ENCODE results near the gene ARMH1.
A peak's percentile ranks its signal among the peaks of the same experiment; 100 is the strongest.

ARMH1 gene

DNA sequence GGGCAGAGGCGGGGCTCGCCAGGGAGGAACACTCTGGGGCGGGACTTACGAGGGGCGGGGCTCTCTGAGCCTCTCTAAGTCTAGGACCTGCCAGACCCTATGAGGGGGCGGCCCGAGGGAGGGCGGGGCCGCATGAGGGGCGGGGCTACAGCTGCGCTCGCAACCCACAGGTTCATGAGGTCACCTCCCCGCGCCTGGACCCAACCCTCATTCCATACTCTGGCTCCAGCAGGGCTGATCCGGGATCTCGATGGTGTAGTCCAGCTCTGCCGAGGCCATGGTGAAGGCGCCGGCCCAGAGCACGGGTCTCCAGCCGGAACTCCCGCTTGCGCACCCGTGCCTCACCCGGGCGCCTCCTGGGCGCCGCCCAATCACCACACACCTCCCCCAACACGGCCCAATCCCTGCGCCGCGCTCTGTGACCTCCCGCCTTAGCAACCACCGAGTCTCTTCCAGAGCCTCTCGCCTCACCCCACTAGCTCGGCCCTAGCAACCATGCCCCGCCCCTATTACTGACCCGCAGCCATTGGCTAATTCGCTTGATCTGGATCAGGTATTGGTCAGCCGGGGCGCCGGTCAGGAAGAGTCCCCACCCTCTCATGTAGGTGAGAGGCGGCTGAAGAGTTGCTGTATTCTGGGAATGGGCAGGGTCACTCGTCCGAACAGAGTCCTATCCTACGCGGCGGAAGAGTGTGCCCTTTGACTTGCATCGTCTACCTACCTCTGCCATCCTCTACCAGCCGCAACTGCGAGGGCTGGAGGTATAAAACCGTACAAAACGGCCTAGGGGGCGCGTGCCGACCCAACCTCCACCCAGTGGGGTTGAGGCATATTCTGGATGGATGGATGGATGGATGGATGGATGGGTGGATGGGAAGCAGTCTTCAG lies at the start of gene ARMH1, which contains the start of gene TMEM53:
Gene ARMH1, plus strand, starts transcription at position 602 of the 888 bp plus-strand sequence. CDS start 14,984 bp downstream, outside the sequence.
Gene TMEM53, minus strand, starts transcription at position 369 of the 888 bp plus-strand sequence. Its CDS starts 90 bp downstream, at position 279.
- DNase-seq (ENCODE audit: low spot score), result peak; percentile 99

DNA sequence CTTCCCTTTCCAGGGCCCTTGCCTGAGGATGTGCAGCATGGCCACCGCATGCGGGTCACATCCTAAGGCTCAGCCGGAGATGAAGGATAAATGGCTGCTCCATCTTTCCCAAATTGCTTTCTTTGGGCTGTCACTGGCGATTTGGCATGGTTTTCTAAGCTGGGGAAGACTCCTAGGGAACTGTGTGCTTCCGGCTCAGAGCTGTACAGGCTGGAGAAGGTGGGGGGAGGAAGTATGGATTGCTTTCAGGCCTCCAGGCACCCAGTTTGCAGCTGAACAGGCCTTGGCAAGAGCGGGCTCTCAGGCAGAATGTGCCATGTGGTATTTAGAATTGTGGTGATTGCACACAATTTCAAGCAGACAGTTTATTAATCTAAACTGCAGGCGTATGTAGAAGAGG lies 49.2 kb upstream of the ARMH1 start:
- DNase-seq (ENCODE audit: low spot score), result no peak

DNA sequence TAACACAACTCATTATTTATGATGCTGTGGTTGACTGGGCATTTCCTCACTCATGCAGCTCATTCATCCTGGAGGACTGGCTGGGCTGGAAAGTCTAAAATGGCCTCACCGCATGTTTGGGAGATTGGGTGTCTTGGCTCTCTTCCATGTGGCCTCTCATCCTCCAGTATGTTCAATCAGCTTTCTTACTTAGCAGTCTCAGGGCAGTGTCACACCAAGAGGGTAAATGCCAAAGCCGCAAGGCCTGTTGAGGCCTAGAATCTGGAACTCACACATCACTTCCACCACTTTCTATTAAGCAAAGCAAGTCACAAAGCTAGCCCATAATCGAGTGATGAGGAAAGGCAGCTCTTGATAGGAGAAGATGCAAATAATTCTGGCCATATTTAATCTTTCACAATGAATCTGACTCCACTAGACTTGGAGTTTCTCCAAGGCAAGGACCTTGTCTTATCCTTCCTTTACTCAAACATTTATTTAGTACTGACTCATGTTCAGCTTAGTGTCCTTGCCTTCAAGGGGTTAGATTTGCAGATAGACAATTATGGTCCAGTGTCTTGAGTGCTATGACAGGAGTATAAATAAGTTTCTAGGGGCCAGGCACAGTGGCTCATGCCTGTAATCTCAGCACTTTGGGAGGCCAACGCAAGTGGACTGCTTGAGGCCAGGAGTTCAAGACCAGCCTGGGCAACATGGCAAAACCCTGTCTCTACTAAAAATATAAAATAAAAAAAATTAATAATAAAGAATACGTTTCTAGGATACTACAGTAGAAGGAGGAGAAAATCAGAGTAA lies 45.4 kb upstream of the ARMH1 start:
- DNase-seq (ENCODE audit: low spot score), result no peak

DNA sequence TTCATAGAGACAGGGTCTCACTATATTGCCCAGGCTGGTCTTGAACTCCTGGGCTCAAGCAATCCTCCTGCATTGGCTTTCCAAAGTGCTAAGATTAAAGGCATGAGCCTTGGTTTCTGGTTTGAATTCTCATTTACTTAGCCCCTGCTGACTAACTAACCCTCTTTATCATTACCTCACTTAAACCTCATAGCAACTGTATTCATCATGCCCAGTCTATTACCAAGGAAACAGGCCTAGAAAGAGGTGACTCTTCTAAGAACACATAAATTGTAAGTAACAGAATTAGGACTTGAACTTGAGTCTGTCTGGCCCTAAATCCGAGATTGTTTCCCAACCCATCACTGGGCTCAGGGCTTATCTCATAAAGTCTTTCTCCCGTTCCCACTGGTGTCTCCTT lies 44.4 kb upstream of the ARMH1 start:
- no peak for DNase-seq (ENCODE audit: low spot score)

DNA sequence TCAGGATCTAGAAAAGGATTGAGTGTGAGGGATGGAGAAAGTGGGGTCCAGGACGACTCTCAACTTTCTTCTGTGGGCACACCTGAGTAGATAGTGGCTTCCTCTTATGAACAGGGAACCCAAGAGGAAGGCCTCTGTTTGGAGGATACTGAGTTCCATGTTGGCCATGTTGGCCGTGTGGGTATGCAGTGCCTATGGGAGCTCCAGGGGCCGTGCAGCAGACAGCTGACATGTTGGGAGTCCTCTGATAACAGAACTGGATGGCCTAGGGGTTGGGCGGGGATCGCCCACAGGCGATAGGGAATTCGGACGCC lies 43.2 kb upstream of the ARMH1 start:
- no peak for DNase-seq (ENCODE audit: low spot score)

DNA sequence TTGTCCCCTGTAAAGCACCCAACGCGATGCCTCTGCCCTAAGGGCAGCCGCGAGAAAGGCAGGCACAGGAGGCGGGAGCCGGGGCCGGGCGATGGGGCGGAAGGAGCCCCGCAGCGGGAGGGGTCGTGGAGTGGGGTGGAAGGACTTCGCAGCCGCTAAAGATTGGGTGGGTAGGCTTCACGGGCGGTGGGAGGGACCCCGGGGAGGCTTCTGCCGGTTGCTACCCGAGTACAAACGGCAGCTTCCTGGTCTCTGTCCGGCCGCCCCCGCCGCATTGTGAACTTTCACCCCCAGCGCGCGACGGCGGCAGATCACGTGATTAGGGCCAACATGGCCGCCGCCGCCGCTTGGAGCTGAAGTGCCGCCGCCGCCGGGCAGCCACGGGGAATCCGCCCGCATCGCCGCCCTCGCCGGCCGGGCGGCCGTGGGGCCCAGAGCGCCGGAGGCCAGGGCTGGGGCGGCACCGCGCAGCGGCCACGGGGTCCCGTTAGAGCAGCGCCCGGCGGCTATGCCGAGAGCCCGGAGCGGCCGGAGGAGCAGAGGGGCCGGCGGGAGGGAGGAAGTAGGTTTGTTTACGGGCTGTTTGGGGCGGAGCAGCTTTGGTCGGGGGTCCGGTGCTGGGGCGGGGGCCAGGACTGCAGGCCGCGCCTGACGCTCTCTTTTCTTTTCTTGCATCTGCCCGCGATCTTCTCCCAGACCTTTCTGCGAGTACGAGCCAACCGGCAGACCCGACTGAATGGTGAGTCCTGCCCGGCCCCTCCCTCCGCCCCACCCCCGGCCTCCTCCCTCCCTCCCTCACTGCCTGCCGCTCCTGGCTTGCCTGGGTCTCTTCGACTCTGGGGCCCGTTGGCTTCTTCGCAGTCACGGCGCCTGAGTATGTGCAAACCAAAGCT lies 42.6 kb upstream of the ARMH1 start:
- DNase-seq (ENCODE audit: low spot score), result peak; percentile 89

DNA sequence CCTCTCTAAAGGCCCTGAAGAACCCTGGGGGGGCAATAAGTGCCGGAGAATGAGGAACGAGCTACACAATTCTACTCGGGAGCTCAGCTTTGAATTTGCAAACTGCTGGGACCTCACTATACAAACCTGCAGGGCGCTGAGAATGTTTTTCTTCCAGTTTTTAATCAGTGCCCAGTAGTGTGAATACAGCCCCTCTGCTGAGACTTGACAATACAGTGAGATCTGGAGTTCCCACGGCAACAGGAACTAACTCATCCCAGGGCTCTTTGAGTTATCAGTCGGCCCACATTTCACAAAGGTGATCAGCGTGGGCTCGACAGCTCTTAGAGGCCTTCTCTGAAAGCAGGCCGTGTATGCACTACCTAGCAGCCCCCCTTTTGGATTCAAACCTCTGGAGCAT lies 41.9 kb upstream of the ARMH1 start:
- no peak for DNase-seq (ENCODE audit: low spot score)

DNA sequence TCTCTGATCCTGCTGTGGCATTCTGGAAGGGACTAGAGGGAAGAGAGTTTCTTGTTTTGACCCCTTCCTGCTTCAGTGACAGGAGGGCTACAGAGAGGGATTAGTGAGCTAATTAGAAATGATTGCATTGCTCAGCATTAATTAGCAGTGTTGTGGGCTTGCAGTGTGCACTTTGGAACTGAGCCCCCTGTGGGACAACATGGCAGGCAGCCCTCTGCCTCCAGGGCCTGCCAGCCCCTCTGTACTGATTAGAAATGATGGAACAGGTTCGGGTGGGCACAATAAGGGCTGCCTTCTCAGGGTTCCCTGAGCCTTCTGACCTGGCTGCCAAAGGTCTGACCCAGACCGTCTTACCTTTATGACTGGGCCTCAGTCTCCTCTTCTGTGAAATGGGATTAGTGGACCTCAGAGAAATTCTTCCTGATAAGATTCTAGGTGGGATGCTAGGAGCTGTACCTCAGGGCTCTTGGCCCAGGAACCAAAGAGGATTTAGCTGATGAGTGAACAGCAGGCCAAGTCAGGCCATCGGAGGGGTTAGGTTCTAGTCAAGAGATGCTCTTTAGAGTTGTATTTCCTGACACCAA lies 39.8 kb upstream of the ARMH1 start:
- no peak for DNase-seq (ENCODE audit: low spot score)

DNA sequence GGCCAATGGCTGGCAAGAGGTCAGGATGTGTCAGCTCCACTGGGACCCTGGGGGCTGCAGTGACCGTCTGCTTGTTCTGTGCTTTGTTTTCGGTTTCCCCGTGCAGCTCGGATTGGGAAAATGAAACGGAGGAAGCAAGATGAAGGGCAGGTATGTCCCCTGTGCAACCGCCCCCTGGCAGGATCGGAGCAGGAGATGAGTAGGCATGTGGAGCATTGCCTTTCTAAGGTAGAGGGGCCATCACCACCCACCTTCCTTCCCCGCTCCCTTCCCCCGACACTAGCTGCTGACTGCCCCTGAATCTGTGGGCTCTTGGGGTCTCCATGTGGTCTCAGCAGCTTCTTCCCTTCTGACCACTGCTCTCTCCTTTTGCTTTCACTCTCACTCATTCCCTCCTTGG lies 39.1 kb upstream of the ARMH1 start:
- DNase-seq (ENCODE audit: low spot score), result no peak

DNA sequence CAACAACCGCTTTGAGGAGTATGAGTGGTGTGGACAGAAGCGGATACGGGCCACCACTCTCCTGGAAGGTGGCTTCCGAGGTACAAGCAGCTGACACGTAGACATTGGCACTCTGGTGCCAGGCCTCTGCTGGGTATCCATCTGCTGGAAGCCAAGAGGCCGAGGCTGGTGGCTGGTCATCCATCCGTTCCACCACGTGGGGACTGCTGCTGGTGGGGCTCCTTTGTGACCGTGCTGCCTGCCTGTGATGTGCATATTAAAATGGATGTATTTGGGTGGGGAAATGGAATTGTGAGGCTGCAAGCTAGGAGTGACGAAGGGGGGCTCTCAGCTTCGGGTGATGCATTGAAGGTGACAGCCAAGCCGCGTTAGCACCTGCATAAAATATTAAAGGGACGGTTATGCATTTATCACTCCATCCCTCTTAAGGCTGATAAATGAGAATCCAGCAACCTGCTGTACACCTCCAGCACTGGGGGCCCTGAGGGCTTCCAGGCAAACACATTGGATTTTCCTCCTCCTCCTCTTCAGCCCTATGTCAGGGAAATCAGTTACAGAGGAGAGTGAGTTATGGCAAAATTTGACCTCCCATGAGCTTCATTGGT lies 38.3 kb upstream of the ARMH1 start:
- no peak for DNase-seq (ENCODE audit: low spot score)

DNA sequence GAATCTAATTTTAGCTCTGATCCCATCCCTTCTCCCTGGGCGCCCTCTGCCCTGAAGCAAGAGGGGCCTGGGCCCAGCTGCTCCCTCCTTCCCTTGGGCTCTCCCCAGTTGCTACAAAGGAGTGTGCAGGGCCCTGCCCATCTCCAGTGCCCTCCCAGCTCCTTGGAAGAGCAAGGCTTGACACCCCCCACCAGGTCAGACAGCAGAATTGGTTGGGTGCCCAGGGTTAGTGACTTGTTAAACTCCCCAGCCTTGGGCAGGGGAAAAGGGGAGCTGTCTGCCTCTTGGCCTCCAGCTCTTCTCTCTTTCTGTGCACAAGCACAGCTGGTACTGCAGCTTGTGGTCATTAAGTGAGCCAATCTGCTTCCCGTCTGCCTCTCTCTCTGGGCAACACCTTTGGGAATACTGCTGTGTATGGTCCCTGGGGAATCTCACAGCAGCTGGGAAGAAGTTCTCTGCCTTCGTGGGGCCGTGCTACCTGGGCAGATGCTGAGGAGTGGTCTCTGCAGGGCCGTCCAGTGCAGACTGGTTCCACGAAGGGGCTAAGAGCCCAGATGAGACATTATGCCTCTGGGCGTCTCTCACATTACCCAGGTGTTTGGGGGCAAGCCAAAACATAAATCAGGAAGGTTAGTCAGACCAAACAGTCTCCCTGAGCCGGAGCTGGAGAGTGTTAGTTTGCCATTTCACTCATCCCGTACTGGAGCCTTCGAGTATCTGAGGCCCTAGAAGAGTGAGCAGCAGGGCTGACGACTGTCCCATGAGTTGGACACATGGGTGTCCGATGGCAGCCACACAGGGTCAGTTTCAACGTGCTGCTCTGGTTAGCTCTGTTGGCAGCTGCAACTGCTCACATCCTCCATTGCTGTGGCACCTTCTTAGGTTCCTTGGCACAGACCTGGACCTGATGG lies 37.6 kb upstream of the ARMH1 start:
- DNase-seq (ENCODE audit: low spot score), result no peak

DNA sequence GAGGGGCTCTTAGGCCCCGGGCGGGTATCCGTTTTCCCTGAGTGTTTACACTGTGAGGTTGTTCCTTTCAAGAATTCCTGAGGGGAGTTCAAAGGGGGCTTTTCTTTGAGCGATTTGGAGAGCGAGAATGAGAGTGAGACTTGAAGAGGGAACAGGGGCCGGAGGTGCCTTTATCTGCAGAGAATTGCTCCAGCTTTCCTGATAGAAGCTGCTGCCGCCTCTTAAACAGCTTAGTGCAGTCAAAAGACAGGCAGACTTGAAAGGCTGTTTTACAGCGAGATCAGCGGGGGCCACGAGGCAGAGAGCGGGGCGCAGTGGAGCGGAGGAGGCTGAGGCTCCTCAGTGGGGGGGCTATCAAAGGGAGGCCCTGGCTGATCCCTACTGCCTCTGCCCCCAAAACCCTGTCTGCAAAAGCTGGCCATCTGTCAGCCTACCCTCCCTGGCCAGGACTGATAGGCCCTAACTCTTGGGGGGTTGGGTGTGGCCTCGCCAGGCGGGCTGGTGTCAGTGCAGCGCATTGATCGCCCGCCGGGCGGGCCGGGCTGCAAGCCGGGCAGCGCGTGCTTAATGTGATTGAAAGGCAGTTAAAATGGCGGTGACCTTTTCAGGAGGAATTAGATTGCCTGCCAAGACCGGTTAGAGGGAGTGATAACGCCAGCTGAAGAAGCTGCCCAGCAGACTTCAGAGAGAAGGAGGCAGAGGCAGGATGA lies 36.7 kb upstream of the ARMH1 start:
- DNase-seq (ENCODE audit: low spot score), result no peak

DNA sequence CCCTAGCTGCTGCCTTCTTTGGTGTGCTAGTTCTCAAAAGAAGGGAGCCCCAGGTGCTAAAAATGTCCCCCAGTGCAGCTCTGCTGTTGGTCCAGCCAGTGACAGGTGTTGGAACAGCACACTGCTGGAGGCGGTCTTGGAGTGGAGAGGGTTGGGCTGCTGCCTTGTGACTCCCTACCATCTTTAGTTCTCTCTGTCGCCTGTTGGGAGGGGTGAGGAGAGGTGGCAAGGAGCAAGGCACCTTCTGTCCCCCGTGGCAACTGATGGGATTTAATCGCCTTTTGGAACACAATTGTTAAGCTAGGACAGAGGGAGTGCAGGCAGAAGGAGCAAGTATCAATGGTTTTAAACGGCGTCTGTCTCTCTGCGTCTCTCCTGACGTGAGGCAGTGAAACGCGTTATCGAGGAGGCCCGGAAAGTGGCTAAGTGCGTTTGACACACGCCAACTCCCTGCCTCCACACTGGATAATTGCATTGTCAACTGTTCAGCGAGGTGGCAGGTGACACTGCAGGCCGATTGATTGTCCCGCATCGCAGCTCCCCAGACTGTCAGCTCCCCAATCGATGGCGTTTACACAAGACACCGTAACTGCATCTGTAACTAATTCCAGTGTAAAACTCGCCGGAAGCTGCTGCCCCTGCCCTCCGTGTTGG lies 34.2 kb upstream of the ARMH1 start:
- no peak for DNase-seq (ENCODE audit: low spot score)

DNA sequence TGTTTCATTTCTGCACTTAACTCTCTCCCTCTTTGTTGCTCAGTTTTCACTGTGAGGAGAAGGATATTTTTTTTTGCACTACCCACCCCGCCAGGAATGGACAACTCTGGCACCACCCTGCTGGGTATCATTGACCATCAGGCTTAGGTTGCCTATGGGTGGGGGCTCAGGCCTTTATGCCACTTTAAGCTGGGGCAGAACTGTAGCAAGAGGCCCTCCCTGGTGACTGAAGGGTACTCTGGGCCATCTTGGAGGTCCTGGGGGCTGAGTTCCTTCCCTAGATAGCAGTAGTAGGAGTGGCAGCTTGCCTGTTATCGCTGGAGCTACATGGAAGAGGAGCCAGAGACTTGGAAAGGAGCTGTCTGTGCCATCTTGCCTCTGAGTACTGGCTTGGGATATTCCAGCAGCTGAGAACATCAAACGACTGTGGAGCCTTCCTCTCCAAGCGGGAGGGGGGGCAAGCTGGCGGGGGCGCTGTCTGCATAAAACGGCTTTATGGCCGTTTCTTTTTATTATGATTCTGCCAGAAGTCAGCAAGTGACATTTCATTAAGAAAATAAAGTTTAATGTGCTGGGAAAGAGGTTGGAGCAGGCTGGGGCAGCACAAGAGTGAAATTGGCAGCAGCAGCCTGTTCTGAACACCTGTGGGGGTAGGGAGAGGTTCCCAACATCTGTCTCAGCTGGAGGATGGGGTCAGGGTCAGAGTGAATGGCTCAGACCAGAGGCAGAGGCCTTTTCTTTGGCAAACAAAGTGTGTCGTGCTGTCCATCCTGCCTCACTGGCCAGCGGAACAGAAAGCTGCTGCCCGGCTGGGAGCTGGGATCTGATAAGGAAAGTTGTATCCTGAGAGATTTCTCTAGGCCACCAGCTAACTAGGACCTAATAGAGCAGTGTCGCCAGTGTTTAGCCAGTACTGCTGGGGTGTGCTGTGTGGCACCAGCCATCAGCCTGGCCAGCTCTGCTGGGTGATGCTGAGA lies 33.1 kb upstream of the ARMH1 start:
- no peak for DNase-seq (ENCODE audit: low spot score)

DNA sequence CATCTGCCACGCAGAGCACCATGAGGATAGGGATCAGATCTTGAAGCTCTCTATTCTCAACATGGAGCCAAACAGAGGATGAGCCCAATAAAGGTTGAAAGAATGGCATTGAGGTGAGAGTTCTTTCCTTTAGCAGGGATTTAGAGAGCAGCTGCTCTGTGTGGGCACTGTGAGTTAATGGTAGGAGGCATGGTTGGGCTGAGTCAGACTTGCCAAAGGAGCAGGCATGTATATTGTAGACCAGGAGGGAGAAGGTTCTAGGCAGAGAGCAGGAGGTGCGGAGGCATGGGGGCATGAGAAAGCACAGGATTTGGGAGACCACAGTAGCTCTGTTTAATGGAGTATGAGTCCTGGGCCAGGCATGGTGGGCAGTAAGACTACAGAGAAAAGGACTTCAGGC lies 32.3 kb upstream of the ARMH1 start:
- DNase-seq (ENCODE audit: low spot score), result no peak

DNA sequence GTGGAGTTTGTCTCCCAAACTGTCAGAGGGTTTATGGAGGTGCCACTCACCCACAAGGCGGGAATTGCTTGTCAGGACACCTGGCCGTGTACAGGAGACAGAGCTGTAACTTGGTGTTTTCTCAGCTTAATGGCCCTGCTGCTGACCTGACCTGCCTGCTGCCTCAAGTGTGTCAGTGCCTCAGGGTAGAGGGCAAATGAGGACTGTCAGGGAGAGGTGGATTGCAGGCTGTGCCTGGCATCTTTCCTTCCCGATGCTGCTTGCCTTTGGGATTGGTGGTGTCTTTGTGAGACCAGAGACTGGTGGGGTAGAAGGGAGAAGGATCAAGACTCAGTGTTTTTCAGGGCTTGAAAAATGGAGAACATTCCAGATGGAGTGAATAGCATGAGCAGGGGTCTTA lies 31.6 kb upstream of the ARMH1 start:
- no peak for DNase-seq (ENCODE audit: low spot score)

DNA sequence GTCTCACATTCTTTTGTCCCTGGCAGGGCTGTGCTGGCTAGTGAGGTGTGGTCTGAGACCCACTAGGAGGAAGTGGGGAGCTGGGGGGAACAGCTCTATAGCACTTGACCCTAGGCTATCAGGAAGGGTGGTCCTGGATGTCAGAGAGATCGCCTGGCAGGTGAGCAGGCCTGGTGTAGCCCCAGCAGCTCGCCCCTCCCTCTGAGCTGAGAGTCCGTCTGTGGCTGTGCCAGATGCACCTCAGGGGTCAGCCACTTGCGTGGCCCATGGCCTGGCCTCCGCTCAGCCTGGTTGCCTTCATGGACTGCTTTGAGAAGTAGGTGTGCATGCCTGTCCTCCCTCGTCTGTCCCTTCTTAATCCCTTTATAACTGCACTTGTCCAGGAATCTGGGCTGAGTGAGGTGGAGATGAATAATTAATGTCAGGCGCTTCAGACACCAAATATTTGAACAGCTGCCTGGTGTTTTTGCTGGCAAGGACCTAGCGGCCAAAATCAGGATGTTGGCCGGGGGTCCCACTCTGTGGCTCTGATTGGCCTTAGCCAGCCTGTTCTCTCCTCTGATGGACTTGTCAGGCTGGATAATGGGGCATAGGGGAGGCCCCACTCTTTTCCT lies 30.7 kb upstream of the ARMH1 start:
- DNase-seq (ENCODE audit: low spot score), result no peak

DNA sequence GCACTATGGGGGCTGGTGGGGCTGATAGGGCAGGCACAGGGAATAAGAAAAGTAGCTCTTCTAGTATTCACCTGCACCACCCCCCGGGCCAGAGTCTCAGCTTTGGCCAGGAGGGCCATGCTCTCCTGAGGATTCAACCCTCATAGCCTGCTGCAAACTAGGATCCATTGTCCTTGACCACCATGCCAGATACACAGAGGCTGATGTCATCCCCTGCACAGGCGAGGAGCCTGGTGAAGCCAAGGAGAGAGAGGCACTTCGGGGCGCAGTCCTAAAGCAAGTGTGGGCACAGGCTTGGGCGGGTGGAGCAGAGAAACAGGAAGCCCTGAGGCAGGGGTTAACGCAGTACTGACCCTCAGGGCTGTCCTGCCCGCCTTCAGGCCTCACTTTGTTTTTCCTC lies 29.7 kb upstream of the ARMH1 start:
- no peak for DNase-seq (ENCODE audit: low spot score)
